DMS79 treated with DMSO at 0.1 percent for 48 hours (cell line): Measurements from ENCODE around the gene UST.
A peak's percentile ranks its signal among the peaks of the same experiment; 100 is the strongest.

Experiments
- DNase-seq: peaks from one replicate; lab custom pipeline; 2025; lab: John Stamatoyannopoulos, UW

Gene UST, protein sequence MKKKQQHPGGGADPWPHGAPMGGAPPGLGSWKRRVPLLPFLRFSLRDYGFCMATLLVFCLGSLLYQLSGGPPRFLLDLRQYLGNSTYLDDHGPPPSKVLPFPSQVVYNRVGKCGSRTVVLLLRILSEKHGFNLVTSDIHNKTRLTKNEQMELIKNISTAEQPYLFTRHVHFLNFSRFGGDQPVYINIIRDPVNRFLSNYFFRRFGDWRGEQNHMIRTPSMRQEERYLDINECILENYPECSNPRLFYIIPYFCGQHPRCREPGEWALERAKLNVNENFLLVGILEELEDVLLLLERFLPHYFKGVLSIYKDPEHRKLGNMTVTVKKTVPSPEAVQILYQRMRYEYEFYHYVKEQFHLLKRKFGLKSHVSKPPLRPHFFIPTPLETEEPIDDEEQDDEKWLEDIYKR

DNA sequence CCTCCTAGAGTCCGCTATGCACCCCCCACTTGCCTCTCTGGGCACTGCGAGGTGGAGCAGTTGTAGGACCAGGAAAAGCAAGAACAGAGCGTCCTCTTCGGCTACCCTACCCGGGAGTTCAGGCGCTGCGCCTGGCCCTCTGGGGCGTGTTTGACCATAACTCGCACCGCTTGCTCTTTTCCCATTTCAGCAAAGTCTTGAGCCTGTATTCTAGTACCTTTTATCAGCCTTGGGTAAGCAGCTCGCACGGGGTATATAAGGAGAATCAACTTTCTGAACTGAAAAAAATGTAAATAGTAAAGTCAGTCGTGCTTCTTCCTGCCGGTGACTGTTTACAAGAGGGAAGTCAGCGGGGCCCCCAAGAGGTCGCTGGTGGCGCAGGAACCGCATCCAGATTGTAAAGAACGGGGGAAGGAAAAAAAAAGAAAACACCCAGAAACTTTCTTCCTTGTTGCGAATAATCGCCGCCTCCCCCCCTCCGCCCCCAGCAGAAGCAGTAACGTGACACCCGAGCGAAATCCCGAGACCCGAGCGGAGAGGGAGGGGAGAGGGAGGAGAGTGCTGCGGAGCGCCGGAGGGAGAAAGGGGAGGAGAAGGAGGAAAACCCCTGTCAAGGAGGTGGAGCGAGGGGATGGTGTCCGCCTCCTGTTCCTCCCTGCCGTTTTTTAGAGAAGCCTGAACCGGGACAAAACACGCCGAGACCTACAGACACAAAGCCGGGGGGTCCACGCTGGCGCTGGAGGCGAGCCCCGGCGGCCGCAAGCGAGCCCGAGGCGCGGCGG, at the start of gene UST:
TSS of gene UST (plus strand) at position 668 of the 782 bp plus-strand sequence. CDS start 401 bp downstream, outside the sequence.
- DNase-seq, result peak; percentile 83

DNA sequence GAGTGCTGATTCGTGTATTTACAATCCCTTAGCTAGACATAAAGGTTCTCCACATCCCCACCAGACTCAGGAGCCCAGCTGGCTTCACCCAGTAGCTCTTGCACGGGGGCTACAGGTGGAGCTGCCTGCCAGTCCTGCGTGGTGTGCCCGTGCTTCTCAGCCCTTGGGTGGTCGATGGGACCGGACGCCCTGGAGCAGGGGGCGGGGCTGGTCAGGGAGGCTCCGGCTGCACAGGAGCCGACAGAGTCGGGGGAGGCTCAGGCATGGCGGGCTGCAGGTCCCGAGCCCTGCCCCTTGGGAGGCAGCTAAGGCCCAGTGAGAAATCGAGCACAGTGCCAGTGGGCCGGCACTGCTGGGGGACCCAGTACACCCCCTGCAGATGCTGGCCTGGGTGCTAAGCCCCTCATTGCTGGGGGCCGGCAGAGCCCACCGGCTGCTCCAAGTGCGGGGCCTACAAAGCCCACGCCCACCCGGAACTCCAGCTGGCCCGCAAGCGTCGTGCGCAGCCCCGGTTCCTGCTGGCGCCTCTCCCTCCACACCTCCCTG, 48.9 kb upstream of the UST start:
- DNase-seq, result no peak

DNA sequence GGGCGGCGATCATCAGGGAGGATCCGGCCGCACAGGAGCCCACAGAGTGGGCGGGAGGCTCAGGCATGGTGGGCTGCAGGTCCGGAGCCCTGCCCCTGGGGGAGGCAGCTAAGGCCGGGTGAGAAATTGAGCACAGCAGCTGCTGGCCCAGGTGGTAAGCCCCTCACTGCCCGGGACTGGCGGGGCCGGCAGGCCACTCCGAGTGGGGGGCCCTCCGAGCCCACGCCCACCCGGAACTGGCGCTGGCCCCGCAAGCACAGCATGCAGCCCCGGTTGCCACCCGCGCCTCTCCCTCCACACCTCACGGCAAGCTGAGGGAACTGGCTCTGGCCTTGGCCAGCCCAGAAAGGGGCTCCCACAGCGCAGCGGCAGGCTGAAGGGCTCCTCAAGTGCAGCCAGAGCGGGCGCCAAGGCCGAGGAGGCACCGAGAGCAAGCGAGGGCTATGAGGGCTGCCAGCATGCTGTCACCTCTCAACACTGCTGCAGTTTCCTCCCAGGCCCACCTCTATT, 48.1 kb upstream of the UST start:
- no peak for DNase-seq

DNA sequence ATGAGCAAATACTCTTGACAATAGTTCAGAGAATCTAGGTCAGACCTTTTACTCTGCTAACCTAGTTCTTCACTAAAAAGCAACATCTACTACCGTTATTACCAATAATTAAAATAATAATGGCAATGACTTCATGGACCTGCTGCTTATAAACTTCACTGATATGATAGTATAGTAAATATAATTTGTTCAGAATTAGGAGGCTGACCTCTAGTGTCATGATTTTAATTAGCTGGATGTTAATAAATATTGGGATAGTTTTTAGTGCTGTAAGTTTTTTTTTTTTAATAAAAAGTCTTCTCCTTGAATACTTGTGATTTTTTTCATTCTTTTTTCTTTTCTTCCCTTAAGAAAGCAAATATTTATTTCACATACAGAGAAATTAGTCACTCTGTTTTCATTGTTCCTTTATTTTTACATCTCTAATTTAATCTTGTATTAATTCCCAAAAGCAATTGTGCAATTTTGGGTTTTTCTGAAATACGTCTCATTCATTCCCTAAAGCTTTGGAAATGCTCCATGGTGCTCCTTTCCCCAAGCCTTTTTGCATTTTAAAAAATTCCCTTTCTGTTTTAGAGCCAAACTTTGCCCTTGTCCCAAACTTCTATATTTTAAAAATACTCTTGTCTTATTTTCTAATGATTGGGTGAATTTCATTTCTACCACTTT, 46.6 kb upstream of the UST start:
- peak; percentile 14 for DNase-seq

DNA sequence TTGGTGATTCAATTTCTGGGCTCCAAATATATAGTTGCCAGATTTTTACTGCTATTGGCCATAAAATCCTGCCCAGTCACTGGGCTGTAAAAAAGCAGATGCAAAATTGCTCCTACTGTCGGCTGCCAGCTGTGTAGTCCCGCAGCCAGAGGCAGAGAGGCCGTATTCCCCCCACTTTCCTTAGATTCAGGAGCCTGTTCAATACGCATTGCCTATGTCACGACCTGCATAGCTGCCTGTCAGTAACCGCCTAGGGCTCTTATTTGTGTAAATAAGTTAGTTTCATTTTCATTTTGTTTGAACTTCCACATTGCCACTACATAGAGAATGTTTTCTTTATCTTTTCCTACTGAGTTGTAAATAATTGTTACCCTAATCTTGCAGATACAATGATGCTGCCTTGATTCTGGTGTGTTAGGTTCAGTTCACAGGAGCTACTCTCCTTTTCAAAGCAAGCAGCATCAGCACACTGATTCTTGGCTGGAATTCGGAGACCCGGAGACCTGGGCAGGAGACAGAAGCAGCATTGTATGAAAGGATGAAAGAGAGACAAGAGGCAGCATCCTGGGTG, 46.0 kb upstream of the UST start:
- peak; percentile 68 for DNase-seq

DNA sequence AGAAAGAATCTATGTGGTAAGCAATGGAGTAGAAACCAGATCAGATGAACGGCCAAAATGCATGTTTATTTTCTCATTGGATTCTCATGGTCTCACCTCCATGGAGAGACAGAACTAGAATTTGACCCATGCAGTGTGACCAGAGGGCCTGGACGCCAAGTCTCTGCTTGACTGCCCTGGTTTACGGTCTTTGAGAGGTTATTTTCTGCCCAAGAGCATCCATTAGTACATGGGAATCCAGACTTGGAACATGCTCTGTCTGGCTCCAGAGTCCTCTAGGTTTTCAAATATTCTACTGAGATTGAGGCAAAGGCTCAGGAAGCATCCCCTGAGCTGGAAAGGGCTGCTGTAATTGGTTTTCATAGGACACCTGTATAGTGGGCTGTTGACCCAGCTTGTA, 45.5 kb upstream of the UST start:
- no peak for DNase-seq

DNA sequence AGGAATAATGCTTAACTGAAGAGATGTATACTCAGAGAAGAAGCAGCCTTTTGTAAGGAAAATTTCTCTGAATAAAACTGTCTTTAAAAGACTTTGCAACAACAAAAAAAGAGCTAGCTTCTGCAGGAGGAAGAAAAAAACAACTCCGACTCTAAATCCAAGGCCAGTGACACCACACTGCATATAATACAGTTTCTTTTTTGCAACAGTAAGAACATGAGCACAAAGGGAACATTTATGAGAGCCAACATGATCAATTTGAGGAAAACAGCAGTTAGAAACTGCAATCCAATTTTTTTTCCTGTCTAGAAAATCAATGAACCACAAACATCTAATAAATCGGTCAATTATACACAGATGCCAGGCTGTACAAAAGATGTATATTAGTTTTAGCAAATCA, 42.9 kb upstream of the UST start:
- no peak for DNase-seq

DNA sequence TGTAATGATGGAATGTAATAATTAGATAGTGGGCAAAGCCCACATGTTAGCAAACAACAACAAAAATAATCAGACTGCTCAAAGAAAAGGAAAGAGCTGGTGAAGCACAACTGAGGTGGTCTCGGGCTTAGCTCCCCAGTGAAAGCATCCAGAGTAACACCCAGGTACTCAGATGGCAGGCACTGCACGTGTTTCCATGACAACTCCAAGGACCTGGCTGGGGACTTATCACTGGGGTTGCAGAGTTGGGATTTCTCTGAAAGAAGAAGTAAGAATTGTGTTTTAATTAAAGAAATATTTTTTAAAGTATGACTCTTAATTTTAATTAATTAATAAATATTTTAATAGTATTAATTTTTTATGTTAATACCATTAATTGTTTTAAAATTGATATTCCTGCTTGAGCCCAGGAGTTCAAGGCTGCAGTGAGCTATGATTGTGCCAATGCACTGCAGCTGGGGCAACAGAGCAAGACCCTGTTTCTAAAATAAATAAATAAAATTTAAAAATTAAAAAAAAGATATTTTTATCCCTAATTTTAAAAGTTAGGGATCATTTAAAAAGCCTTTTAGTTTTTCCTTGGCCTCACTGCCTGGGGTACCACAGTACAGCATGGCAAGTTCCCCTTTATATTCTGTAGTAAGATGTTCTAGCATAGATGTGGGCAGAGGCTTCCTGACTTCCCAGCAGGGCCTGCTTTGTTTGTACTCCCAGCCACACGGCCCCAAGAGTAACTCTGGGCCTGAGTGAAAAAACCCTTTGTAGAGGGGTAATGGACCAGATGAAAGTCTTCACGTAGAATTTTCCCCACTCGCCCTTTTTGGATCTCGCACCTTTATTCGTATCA, 42.2 kb upstream of the UST start:
- no peak for DNase-seq

DNA sequence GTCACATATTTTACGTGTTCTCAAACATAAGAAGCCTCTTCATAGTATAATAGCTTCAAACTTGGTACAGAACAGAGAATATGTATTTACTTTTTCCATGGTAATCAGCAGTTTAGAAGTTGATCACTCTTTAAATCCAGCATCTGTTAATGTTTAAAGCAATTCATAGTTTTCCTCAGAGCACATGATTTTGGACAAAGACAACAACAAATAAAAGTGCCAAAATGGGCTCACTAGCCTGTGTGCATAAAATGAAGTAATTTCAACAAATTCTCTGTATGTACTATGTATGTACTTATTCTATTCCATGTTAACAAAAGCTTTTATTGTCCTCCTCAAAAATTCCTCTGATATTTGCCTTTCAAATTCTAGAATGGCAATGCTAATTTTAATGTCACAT, 38.1 kb upstream of the UST start:
- DNase-seq, result no peak

DNA sequence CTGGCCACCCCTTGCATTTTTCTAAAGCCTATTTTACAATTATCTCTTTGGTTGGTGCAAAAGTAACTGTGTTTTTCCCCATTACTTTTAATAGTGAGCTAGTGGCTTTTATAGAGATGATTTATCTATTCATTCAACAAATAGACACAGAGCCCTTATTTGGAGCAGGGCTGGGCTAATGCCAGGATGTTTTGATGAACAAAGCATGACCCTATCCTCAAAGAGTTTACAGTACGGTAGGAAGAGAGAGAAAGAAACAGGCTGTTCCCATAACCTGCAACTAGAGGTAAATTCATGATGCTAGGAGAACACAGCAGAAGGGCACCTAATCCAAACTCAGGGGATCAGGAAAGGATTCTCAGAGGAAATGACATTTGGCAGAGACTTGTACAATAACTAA, 37.3 kb upstream of the UST start:
- DNase-seq, result no peak

DNA sequence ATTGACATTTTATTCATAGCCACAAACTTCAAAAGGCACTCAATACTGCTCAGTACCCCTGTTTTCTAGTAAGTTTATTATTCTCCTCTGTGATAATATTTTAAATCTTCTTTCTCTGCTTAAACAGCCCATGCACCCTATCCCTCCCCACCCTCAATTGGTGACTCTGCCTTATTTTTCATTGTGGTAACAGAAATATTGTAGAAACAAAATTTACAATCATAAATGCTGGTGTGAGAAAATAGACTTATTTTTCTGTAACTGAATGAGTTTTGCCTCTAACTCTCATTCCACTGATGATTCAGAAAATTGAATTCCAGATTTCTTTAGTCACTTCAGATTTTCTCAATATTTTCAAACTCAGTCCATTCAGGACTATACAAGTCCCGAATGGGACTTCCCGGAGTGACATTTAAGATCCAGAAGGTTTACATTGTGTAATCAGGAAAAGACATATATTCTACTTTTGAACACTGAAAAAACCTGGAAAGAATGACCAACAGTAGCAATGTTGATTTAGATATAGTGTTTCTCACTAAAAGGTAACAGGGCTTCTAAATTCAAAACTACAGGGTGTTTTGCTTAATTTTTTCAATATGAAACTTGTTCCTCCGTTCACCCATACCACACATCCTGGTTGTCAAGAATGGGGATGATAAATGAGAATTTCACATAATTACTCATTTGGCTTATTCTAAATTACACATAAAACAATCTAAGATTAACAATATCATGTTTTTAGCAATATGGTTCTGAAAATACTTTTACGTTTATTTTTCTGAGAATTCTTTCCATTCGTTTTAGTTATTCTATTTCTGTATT, 34.8 kb upstream of the UST start:
- DNase-seq, result no peak

DNA sequence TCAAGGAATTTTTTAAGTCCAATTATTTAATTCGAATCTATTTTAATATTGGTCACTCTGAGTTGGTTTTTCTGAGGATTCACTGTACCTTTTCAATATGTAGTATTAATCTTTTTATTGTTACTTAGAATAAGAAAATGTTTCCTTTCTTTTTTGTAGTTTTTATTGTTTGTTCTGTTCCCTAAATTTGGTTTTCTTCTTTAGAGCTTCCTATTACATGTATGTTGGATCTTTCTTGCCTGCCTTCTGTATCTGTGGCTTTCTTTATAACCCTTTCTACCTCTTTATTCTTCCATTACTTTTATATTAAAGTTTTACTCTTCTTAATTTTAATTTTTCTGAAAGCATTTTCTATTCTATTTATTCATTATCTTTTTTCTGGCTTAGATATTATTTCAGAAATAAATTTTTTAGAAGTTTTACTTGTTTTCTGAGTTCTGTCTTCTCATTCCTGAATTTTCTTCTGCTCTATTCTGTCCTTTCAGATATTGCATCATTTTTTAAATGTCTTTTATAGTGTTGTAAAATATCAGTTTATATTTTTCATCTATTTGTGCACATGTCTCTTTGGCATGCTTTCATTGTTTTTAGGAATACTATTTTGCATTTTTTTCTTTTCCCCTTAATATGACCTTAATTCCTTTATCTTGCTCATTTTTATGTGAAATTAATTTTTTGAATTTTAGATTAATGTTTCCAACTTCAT, 33.6 kb upstream of the UST start:
- no peak for DNase-seq

DNA sequence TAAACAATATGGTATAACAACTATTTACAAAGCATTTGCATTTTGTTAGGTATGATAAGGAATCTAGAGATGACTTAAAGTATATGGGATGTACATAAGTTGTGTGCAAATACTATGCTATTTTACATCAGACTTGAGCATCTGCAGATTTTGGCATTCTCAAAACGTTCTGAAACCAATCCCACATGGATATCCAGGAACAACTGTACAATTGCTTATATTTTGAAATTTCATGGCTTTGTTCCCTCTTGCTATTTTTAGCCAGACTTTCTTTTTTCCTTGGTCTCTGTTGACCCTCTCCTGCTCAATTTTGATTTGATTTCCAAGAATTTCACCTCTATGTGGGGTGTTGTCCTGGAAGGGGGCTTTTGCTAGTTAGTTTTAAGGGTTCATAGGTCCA, 32.9 kb upstream of the UST start:
- no peak for DNase-seq

DNA sequence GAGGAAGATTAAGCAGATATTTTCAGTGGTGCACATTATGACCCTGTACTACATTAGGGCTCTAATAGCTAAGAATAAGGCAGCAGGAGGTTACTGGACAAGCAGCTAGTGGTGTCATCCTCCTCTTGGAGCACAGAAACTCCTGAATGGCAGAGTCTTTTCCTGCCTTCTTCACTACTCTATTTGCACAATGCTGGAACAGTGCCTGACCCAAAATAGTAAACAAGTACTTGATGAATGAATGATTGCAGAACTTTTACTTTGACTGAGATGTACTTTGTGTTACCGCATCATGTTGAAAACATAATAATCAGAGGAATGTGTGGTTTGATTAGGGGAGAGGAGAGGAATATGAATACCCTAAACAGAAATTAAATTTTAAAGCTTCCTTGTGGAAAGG, 30.0 kb upstream of the UST start:
- DNase-seq, result no peak

DNA sequence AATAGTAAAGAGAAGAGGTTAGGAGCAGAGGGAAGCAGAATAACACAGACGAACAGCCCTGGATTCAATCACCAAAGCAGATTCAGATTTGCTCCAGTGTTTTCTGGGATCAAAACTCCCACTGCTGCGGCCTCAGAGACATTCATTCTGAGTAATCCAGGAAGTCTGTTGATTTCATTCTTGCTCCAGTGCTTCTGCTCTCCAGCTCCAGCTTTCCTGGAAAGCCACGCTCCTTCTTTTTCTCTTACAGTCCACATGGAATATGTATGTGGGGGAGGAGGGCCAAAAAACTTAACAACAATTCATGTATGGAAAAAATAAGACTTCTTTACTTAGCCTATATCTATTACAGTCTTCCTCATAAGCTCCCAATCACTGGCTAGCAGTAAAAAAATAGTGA, 26.4 kb upstream of the UST start:
- no peak for DNase-seq

DNA sequence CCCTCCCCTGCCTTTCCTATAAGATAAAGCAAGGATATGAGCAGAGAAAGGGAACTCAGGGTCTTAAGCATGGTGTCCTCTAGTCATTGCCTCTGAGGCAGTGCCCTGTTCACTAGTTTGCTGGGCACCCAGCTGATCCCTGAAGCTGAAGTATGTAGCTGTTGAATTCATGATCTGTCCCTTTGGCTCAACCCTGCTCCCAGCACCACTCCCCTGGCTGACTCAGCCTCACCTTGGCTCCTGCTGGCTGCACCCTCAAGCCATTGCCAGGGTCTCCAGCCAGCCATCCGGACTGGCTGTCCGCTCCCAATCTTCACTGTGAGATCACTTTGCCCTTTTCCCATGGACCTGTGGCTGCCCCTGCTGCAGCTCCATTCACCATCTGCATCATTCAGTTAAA, 25.9 kb upstream of the UST start:
- no peak for DNase-seq

DNA sequence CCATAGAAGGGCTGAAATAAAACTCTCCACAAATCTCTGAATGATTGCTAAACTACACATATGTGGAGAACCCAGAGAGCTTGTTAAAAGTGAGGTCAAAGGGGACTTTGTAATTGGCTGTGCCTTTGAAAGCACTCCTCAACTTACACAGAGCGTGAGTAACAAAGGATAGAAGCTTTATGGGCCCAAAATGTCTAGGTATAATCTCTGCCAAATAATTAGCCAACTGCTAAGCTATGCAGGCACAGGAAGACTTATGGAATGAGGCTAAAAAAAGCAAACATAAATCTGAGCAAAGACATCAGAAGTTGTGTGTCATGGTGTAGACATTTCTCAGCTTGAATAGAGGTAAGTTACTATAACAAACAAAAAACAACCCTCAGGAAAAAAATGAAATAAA, 23.3 kb upstream of the UST start:
- DNase-seq, result no peak

DNA sequence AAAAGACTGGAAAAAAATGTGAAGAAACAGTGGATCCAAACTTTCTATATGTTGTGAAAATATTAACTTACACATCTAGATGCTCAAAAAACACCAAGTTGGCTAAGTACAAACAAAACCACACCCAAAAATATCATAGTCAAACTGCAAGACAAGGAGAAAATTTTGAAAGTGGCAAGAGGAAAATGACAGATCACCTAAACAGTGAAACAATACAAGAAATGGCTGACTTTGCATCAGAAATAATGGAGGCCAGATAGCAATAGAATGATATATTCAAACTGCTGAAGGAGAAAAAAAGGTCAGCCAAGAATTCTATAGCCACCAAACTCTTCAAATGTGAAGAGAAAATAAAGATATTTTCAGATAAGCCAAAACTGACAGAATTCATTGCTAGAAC, 22.4 kb upstream of the UST start:
- DNase-seq, result no peak

DNA sequence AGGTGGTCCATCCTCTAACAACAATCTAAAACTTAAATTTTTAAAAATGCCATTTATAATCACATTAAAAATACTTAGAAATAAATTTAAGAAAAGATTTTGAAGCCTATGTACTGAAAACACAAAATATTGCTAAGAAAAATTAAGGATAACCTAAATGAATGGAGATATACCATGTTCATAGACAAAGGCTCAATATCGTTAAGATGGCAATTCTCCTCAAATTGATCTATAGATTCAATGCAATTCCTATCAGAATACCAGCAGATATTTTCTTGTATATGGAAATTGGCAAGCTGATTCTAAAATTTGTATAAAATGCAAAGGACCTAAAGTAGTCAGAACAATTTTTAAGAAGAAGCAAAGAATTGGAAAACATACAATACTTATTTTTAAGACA, 19.7 kb upstream of the UST start:
- DNase-seq, result no peak

DNA sequence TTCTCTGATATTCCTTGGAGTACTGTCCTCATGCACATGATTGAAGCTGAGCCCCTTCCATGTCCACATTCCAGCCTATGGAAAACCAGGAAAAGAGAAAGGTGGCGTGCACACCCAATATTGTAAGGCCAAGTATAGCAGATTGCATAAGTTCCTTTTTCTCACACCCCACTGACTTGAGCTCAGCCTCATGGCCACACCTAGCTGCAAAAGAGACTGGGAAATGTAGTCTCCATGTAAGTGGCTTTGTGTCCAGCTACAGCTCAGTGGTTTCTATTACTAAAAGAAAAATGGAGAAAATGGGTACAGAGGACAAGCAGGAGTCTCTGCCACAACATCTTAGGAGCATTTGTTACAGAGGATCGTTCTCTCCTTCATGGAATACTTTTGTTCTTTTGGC, 10.8 kb upstream of the UST start:
- no peak for DNase-seq
